Tibial artery (tissue), 4 donors: ENCODE data around the gene SEMA3E.
A peak's percentile ranks its signal among the peaks of the same experiment; 100 is the strongest.

Experiments
- DNase-seq, 2 donors: peaks; one replicate each; pipeline ENCODE4 v3.0.0-alpha.2; 2019
- H3K27ac ChIP-seq, 2 donors: fragments of 200-600 bp; sonication (generic) in 1 of 2; 1 replicate in 1 of 2; 2 replicates in 1 of 2; pipeline ENCODE4 v1.5.1; 2018 to 2019; ENCODE audit warnings: mild to moderate bottlenecking in 1 of 2
- H3K27me3 ChIP-seq, 2 donors: fragments of 200-600 bp; sonication (generic) in 1 of 2; one replicate each; pipeline versions ENCODE4 v1.5.1 to v1.6.0; 2016 to 2019
- H3K36me3 ChIP-seq, 3 donors: fragments of 200-600 bp; sonication (generic) in 2 of 3; one replicate each; pipeline ENCODE4 v1.5.1; 2016 to 2019; ENCODE audit warnings: mild to moderate bottlenecking in 2 of 3
- H3K4me1 ChIP-seq, 4 donors: fragments of 200-600 bp; sonication (generic) in 2 of 4; 1 replicate in 3 of 4; 2 replicates in 1 of 4; pipeline ENCODE4 v1.5.1; 2016 to 2019
- H3K4me3 ChIP-seq, 2 donors: fragments of 200-600 bp; sonication (generic) in 1 of 2; 1 replicate in 1 of 2; 2 replicates in 1 of 2; pipeline ENCODE4 v1.5.1; 2018 to 2019; ENCODE audit warnings: mild to moderate bottlenecking in 2 of 2
- H3K9me3 ChIP-seq, 3 donors: fragments of 200-600 bp; sonication (generic) in 1 of 3; one replicate each; pipeline ENCODE4 v1.5.1; 2016 to 2019
- intact Hi-C: fragments of 100-400 bp; cut with DNase I; formaldehyde crosslinking; loops from one replicate; pipeline ENCODE4 v1.15.0; 2023; ENCODE audit warnings: low total_unique reads
- TF ChIP-seq, protein P1 (sequence below), 2 experiments: fragments of 200-600 bp in 1 of 2; fragments of 450-650 bp in 1 of 2; IDR thresholded peaks; one replicate each; pipeline ENCODE4 v1.5.1; 2017 to 2019; ENCODE audit warnings: antibody characterized with exemption in 2 of 2, mild to moderate bottlenecking in 1 of 2, moderate library complexity in 1 of 2

Gene SEMA3E

DNA sequence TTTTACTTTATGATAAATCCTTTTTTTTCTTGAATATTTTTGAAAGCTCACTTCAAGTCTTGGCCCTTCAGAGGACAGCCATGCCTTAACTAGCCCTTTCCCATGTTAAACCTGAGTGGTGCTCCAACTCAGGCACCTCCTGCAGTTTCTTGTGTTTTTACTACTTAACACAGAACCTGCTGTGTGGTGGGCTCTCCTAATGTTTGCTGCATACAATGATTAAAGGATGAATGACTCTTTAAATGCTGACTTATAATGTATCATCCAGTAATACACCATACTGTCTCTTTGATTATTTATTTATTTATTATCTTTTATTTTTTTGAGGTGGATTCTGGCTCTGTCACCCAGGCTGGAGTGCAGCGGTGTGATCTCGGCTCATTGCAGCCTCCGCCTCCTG, 179.4 kb downstream of the SEMA3E start:
- intact Hi-C loops: no loop called here
- no peak for DNase-seq
- TF ChIP-seq, protein P1, sequence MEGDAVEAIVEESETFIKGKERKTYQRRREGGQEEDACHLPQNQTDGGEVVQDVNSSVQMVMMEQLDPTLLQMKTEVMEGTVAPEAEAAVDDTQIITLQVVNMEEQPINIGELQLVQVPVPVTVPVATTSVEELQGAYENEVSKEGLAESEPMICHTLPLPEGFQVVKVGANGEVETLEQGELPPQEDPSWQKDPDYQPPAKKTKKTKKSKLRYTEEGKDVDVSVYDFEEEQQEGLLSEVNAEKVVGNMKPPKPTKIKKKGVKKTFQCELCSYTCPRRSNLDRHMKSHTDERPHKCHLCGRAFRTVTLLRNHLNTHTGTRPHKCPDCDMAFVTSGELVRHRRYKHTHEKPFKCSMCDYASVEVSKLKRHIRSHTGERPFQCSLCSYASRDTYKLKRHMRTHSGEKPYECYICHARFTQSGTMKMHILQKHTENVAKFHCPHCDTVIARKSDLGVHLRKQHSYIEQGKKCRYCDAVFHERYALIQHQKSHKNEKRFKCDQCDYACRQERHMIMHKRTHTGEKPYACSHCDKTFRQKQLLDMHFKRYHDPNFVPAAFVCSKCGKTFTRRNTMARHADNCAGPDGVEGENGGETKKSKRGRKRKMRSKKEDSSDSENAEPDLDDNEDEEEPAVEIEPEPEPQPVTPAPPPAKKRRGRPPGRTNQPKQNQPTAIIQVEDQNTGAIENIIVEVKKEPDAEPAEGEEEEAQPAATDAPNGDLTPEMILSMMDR (IDR thresholded peaks at IDR 0.05): no peak
- Histone ChIP-seq H3K9me3 (no peaks in the 10 kb centered on the region), H3K4me3 (no peak overlapping the region), H3K36me3 (no peaks in the 10 kb centered on the region), H3K27me3 (no peaks in the 10 kb centered on the region), H3K4me1 (peaks cover 0 to 7% (median 2%) of the 10 kb centered on the region in 4 donors), H3K27ac (no peak overlapping the region)

DNA sequence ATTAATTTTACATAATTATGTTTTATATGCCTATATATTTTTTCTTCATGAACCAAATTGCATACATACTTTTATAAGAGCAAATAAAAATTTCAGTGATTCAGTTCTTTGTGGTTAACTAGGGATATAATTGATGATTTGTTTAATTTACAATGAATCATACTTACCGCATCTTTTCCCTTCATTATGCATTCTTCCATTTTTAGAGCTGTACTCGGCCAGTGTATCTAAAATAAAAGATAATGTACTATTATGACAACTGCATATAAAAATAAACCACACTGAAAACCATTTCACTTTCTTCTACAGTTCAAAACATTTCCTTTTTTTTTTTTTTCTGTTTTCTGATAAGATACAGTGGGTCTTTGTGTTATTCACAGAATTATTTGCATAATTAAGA, 179.9 kb downstream of the SEMA3E start:
- H3K36me3 ChIP-seq: no peaks in the 10 kb centered on the region
- intact Hi-C loops: no loop called here
- H3K4me3 ChIP-seq: no peak overlapping the region
- peaks cover 0 to 7% (median 2%) of the 10 kb centered on the region in 4 donors for H3K4me1 ChIP-seq
- no peak overlapping the region for H3K27ac ChIP-seq
- no peak for DNase-seq
- H3K27me3 ChIP-seq: no peaks in the 10 kb centered on the region
- TF ChIP-seq, protein P1 (IDR thresholded peaks at IDR 0.05): no peak
- H3K9me3 ChIP-seq: no peaks in the 10 kb centered on the region

DNA sequence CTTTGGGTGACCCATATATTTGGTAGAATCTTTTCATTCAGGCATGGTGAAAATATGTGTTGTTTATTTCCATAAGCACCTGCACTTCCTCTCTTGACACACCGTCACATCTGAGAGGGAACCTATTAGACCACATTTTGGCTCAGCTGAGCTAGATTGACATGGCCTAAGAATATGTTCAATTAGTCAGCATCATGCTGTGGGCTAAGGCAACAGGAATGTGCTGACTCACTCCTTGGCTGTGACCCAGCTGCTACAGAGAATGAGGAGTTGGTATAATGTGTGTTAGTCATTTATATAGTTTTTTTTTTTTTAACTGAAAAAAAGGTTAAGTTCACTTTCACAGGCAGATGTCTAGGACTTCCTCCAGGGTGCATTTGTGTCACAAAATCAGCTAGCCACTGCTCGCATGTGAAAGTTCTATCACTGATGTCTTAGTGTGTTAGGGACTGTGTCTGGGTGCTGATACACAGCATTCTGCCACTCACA, 180.6 kb downstream of the SEMA3E start:
- peak; percentile 71 to 83 for DNase-seq
- H3K36me3 ChIP-seq: no peaks in the 10 kb centered on the region
- no peaks in the 10 kb centered on the region for H3K27me3 ChIP-seq
- H3K27ac ChIP-seq: no peak overlapping the region
- TF ChIP-seq, protein P1 (IDR thresholded peaks at IDR 0.05): no peak
- no peaks in the 10 kb centered on the region for H3K9me3 ChIP-seq
- peaks cover 0 to 7% (median 2%) of the 10 kb centered on the region in 4 donors for H3K4me1 ChIP-seq
- no peak overlapping the region for H3K4me3 ChIP-seq
- intact Hi-C loops: no loop called here

- no peak for DNase-seq
- intact Hi-C loops: no loop called here
- Histone ChIP-seq H3K4me1 (peaks cover 0 to 7% (median 2%) of the 10 kb centered on the region in 4 donors), H3K36me3 (no peaks in the 10 kb centered on the region), H3K27me3 (no peaks in the 10 kb centered on the region), H3K4me3 (no peak overlapping the region), H3K27ac (no peak overlapping the region), H3K9me3 (no peaks in the 10 kb centered on the region)
- TF ChIP-seq, protein P1 (IDR thresholded peaks at IDR 0.05): no peak
These were observed 181.4 kb downstream of the SEMA3E start for GRCh38 chr7:83467493-83467892.

GRCh38 chr7:83466956-83467355, 182.0 kb downstream of the SEMA3E start:
- Histone ChIP-seq H3K27ac (no peak overlapping the region), H3K36me3 (no peaks in the 10 kb centered on the region), H3K4me1 (peaks cover 0 to 7% (median 2%) of the 10 kb centered on the region in 4 donors), H3K27me3 (no peaks in the 10 kb centered on the region), H3K9me3 (no peaks in the 10 kb centered on the region), H3K4me3 (no peak overlapping the region)
- DNase-seq: no peak
- intact Hi-C loops: no loop called here
- TF ChIP-seq, protein P1 (IDR thresholded peaks at IDR 0.05): no peak
